ENCODE data around the gene FOXP1. TPM values are rescaled to one million over a fixed set of nuclear protein-coding genes. Genes with fewer than 3 reads are reported as not detected.

The FOXP1 gene
- total RNA-seq, 1 donor from 2014 or later, result 27.3 TPM

GRCh38 chr3:71400986-71401451, 182.5 kb downstream of the FOXP1 start:
- no peaks in the 10 kb centered on the region for H3K9me3 Mint-ChIP-seq

GRCh38 chr3:71399478-71399877, 184.1 kb downstream of the FOXP1 start:
- Mint-ChIP-seq H3K27ac (no peak overlapping the region), H3K4me3 (no peak overlapping the region), H3K9me3 (no peaks in the 10 kb centered on the region), H3K36me3 (no peaks in the 10 kb centered on the region), H3K27me3 (ENCODE audit: insufficient read depth, low read depth) (no peaks in the 10 kb centered on the region), H3K4me1 (peaks cover 10% of the 10 kb centered on the region)
- no peak overlapping the region for H3K4me2 ChIP-seq
- no peak overlapping the region for H3K4me3 ChIP-seq
- H3K79me2 ChIP-seq (ENCODE audit: low read depth), result no peaks in the 10 kb centered on the region
- H3K4me1 ChIP-seq, result peaks cover 6% of the 10 kb centered on the region
- H2AFZ ChIP-seq (replicated peaks), result no peak overlapping the region
- no peak for DNase-seq (ENCODE audit: low spot score)
- no peak overlapping the region for H3K9ac ChIP-seq
- TF ChIP-seq EZH2 (IDR thresholded peaks at IDR 0.05) (no peak), EZH2phosphoT487 (IDR thresholded peaks at IDR 0.05) (no peak), CTCF (IDR thresholded peaks at IDR 0.05) (no peak)
- no peaks in the 10 kb centered on the region for H3K27me3 ChIP-seq
- no peak overlapping the region for H3K27ac ChIP-seq
- H4K20me1 ChIP-seq (ENCODE audit: low read depth), result no peaks in the 10 kb centered on the region
- no peaks in the 10 kb centered on the region for H3K9me3 ChIP-seq (ENCODE audit: low read depth)
- no peaks in the 10 kb centered on the region for H3F3A ChIP-seq (ENCODE audit: low read depth)
- no peaks in the 10 kb centered on the region for H3K36me3 ChIP-seq

More at GRCh38 chr3:71400986-71401451, 182.5 kb downstream of the FOXP1 start:
- Mint-ChIP-seq H3K4me3 (no peak overlapping the region), H3K27me3 (ENCODE audit: insufficient read depth, low read depth) (no peaks in the 10 kb centered on the region), H3K27ac (no peak overlapping the region), H3K36me3 (peaks cover under 1% of the 10 kb centered on the region), H3K4me1 (peaks cover 10% of the 10 kb centered on the region)
- H3K36me3 ChIP-seq, result no peaks in the 10 kb centered on the region
- H3K4me1 ChIP-seq, result peaks cover 6% of the 10 kb centered on the region
- H3K9me3 ChIP-seq (ENCODE audit: low read depth), result no peaks in the 10 kb centered on the region
- TF ChIP-seq EZH2phosphoT487 (IDR thresholded peaks at IDR 0.05) (no peak), EZH2 (IDR thresholded peaks at IDR 0.05) (no peak), CTCF (IDR thresholded peaks at IDR 0.05) (no peak)
- DNase-seq (ENCODE audit: low spot score), result no peak
- no peak overlapping the region for H3K27ac ChIP-seq
- no peak overlapping the region for H3K4me2 ChIP-seq
- H3K4me3 ChIP-seq, result no peak overlapping the region
- H3K79me2 ChIP-seq (ENCODE audit: low read depth), result no peaks in the 10 kb centered on the region
- no peaks in the 10 kb centered on the region for H3F3A ChIP-seq (ENCODE audit: low read depth)
- H3K27me3 ChIP-seq, result no peaks in the 10 kb centered on the region
- H3K9ac ChIP-seq, result no peak overlapping the region
- no peak overlapping the region for H2AFZ ChIP-seq (replicated peaks)
- H4K20me1 ChIP-seq (ENCODE audit: low read depth), result no peaks in the 10 kb centered on the region

- Mint-ChIP-seq H3K9me3 (no peaks in the 10 kb centered on the region), H3K27ac (no peak overlapping the region), H3K4me1 (peaks cover 10% of the 10 kb centered on the region), H3K36me3 (no peaks in the 10 kb centered on the region), H3K27me3 (ENCODE audit: insufficient read depth, low read depth) (no peaks in the 10 kb centered on the region), H3K4me3 (no peak overlapping the region)
- no peaks in the 10 kb centered on the region for H3K9me3 ChIP-seq (ENCODE audit: low read depth)
- no peak overlapping the region for H3K4me2 ChIP-seq
- peaks cover 6% of the 10 kb centered on the region for H3K4me1 ChIP-seq
- H3K27ac ChIP-seq, result no peak overlapping the region
- no peak overlapping the region for H3K9ac ChIP-seq
- no peak overlapping the region for H2AFZ ChIP-seq (replicated peaks)
- H3F3A ChIP-seq (ENCODE audit: low read depth), result no peaks in the 10 kb centered on the region
- H3K4me3 ChIP-seq, result no peak overlapping the region
- no peaks in the 10 kb centered on the region for H4K20me1 ChIP-seq (ENCODE audit: low read depth)
- no peaks in the 10 kb centered on the region for H3K36me3 ChIP-seq
- TF ChIP-seq CTCF (IDR thresholded peaks at IDR 0.05) (no peak), EZH2phosphoT487 (IDR thresholded peaks at IDR 0.05) (no peak)
- DNase-seq (ENCODE audit: low spot score), result no peak
- no peaks in the 10 kb centered on the region for H3K27me3 ChIP-seq
- H3K79me2 ChIP-seq (ENCODE audit: low read depth), result no peaks in the 10 kb centered on the region
These were observed 185.2 kb downstream of the FOXP1 start for GRCh38 chr3:71398157-71398836.

All from neural progenitor cell (in vitro differentiated cells).